Measurements from ENCODE around the gene DDAH1.

DDAH1 gene

DNA sequence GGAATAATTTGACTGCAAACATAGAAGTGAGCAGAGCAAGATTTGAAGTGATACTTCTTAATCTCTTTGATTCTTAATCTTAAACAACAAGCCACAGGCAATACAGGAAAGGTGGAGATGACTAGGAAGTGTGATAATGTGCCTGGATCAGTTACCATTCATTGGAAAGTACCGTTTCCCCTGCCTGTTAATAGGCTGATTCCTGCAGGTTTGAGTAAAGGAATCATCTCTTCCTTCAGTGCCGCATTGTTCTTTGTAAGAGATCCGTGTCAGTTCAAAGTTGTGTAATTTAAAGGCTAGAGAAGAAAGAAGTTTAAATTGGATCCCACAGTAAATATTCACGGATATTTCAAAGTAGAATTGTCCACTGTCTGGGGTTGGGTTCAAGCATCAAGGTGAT is 145.0 kb downstream of the DDAH1 start:
- H3K27me3 ChIP-seq (ENCODE audit: low read length) = no peaks in the 10 kb centered on the region
- no peaks in the 10 kb centered on the region for H4K20me1 ChIP-seq (ENCODE audit: low read depth, low read length)
- no peaks in the 10 kb centered on the region for H3K9me2 ChIP-seq (replicated peaks; ENCODE audit: insufficient read depth, low read length)
- H3K36me3 ChIP-seq (ENCODE audit: low read length) = no peaks in the 10 kb centered on the region
- H3K9me3 ChIP-seq (ENCODE audit: insufficient read depth, low read length) = no peaks in the 10 kb centered on the region
- H3K4me3 ChIP-seq (ENCODE audit: insufficient read depth, low read length, poor library complexity, severe bottlenecking) = no peak overlapping the region
- no peak overlapping the region for H3K4me2 ChIP-seq (ENCODE audit: low read depth, low read length, poor library complexity, severe bottlenecking)
- no peaks in the 10 kb centered on the region for H3F3A ChIP-seq (ENCODE audit: insufficient read depth)
- no peak overlapping the region for H3K9ac ChIP-seq (ENCODE audit: low read length)
- H2AFZ ChIP-seq (ENCODE audit: low read depth, low read length, severe bottlenecking) = no peak overlapping the region
- TF ChIP-seq, protein P1, sequence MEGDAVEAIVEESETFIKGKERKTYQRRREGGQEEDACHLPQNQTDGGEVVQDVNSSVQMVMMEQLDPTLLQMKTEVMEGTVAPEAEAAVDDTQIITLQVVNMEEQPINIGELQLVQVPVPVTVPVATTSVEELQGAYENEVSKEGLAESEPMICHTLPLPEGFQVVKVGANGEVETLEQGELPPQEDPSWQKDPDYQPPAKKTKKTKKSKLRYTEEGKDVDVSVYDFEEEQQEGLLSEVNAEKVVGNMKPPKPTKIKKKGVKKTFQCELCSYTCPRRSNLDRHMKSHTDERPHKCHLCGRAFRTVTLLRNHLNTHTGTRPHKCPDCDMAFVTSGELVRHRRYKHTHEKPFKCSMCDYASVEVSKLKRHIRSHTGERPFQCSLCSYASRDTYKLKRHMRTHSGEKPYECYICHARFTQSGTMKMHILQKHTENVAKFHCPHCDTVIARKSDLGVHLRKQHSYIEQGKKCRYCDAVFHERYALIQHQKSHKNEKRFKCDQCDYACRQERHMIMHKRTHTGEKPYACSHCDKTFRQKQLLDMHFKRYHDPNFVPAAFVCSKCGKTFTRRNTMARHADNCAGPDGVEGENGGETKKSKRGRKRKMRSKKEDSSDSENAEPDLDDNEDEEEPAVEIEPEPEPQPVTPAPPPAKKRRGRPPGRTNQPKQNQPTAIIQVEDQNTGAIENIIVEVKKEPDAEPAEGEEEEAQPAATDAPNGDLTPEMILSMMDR (IDR thresholded peaks at IDR 0.05; ENCODE audit: insufficient read depth, low read length, poor library complexity, severe bottlenecking) = no peak
- TF ChIP-seq EZH2phosphoT487 (conservative IDR thresholded peaks at IDR 0.05; ENCODE audit: low read length) = no peak
- H3K27ac ChIP-seq (ENCODE audit: low read depth, low read length) = no peak overlapping the region
- no peaks in the 10 kb centered on the region for H3K79me2 ChIP-seq (ENCODE audit: insufficient read depth, low read length)

- no peak overlapping the region for H3K9ac ChIP-seq (ENCODE audit: low read length)
- no peaks in the 10 kb centered on the region for H3F3A ChIP-seq (ENCODE audit: insufficient read depth)
- no peak overlapping the region for H3K4me3 ChIP-seq (ENCODE audit: insufficient read depth, low read length, poor library complexity, severe bottlenecking)
- TF ChIP-seq EZH2phosphoT487 (conservative IDR thresholded peaks at IDR 0.05; ENCODE audit: low read length) = no peak
- TF ChIP-seq, protein P1 (IDR thresholded peaks at IDR 0.05; ENCODE audit: insufficient read depth, low read length, poor library complexity, severe bottlenecking) = no peak
- no peak overlapping the region for H3K4me2 ChIP-seq (ENCODE audit: low read depth, low read length, poor library complexity, severe bottlenecking)
- no peaks in the 10 kb centered on the region for H3K9me2 ChIP-seq (replicated peaks; ENCODE audit: insufficient read depth, low read length)
- no peak overlapping the region for H2AFZ ChIP-seq (ENCODE audit: low read depth, low read length, severe bottlenecking)
- no peak overlapping the region for H3K27ac ChIP-seq (ENCODE audit: low read depth, low read length)
- no peaks in the 10 kb centered on the region for H3K9me3 ChIP-seq (ENCODE audit: insufficient read depth, low read length)
- no peaks in the 10 kb centered on the region for H4K20me1 ChIP-seq (ENCODE audit: low read depth, low read length)
- H3K79me2 ChIP-seq (ENCODE audit: insufficient read depth, low read length) = no peaks in the 10 kb centered on the region
- H3K27me3 ChIP-seq (ENCODE audit: low read length) = no peaks in the 10 kb centered on the region
- no peaks in the 10 kb centered on the region for H3K36me3 ChIP-seq (ENCODE audit: low read length)
Measured at GRCh38 chr1:85319491-85319890, 145.5 kb downstream of the DDAH1 start.

- H3F3A ChIP-seq (ENCODE audit: insufficient read depth) = no peaks in the 10 kb centered on the region
- no peaks in the 10 kb centered on the region for H3K79me2 ChIP-seq (ENCODE audit: insufficient read depth, low read length)
- H3K9me2 ChIP-seq (replicated peaks; ENCODE audit: insufficient read depth, low read length) = no peaks in the 10 kb centered on the region
- no peak overlapping the region for H3K27ac ChIP-seq (ENCODE audit: low read depth, low read length)
- no peak overlapping the region for H3K4me3 ChIP-seq (ENCODE audit: insufficient read depth, low read length, poor library complexity, severe bottlenecking)
- H3K9ac ChIP-seq (ENCODE audit: low read length) = no peak overlapping the region
- no peaks in the 10 kb centered on the region for H4K20me1 ChIP-seq (ENCODE audit: low read depth, low read length)
- no peaks in the 10 kb centered on the region for H3K9me3 ChIP-seq (ENCODE audit: insufficient read depth, low read length)
- H3K4me2 ChIP-seq (ENCODE audit: low read depth, low read length, poor library complexity, severe bottlenecking) = no peak overlapping the region
- TF ChIP-seq, protein P1 (IDR thresholded peaks at IDR 0.05; ENCODE audit: insufficient read depth, low read length, poor library complexity, severe bottlenecking) = no peak
- no peak for TF ChIP-seq EZH2phosphoT487 (conservative IDR thresholded peaks at IDR 0.05; ENCODE audit: low read length)
- H3K36me3 ChIP-seq (ENCODE audit: low read length) = no peaks in the 10 kb centered on the region
- H2AFZ ChIP-seq (ENCODE audit: low read depth, low read length, severe bottlenecking) = no peak overlapping the region
- no peaks in the 10 kb centered on the region for H3K27me3 ChIP-seq (ENCODE audit: low read length)
Measured at GRCh38 chr1:85318217-85318616, 146.7 kb downstream of the DDAH1 start.

Data from SU-DHL-6 (cell line).